HG03571 (cell line): ENCODE data around the gene KRTAP12-3.

Source experiments
- ATAC-seq: cut with Tn5 transposase; IDR thresholded peaks from one replicate; pipeline ENCODE4 v1.9.1; 2021; ENCODE audit not compliant: unreplicated experiment

Gene KRTAP12-3

GRCh38 chr21:44701541-44701940 is 43.8 kb downstream of the KRTAP12-3 start:
- no peak for ATAC-seq

GRCh38 chr21:44702111-44702972 is 44.6 kb downstream of the KRTAP12-3 start:
- ATAC-seq: no peak

DNA sequence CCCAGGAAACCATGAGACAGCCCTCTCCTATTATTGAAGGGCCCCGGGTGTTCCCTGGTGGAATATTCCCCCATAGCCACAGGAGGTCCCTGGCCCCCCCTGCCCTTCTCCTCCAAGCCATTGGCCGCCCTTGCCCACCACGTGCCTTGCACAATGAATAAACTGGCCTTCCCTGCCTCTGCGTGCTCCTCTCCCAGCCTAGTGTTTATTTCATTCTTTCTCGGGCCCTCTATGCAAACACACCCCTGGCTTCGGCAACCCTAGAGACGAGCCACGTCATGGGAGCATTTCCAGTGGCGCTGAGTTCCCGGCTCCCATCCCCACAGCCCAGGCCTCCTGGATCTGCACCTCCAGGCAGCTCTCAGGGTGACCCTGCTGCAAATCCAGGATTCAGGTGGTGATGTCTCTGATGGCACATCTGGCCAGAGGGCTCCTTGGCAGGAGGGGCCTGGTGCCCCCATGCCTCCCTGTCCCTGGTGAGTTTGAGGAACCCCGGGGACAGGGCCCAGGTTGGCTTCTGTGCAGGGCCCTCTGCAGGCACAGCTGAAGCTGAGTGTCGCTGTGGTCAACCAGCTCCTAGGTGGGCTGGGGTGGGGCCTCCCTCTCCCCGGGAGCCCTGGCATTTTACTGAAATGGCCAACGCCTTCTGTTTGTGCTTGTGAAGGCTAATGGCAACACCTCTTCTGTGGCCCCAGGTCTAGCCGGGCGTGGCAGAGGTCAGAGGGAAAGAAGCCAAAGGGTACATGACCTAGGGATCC is 45.4 kb downstream of the KRTAP12-3 start:
- no peak for ATAC-seq

GRCh38 chr21:44703731-44704635 is 46.3 kb downstream of the KRTAP12-3 start:
- no peak for ATAC-seq

GRCh38 chr21:44704636-44705001 is 46.9 kb downstream of the KRTAP12-3 start:
- no peak for ATAC-seq

- ATAC-seq: no peak
These were observed 48.4 kb downstream of the KRTAP12-3 start for GRCh38 chr21:44706026-44706705.

- ATAC-seq: no peak
These were observed 49.2 kb downstream of the KRTAP12-3 start for GRCh38 chr21:44706706-44707581.
